ENCODE measurements around the gene ZNF574.
A peak's percentile ranks its signal among the peaks of the same experiment; 100 is the strongest.
"Not testable (repeated sequence)": the region's sequence is repeated elsewhere in the genome, so short reads cannot be mapped to it uniquely, and the experiment has no call there.

The ZNF574 gene

DNA sequence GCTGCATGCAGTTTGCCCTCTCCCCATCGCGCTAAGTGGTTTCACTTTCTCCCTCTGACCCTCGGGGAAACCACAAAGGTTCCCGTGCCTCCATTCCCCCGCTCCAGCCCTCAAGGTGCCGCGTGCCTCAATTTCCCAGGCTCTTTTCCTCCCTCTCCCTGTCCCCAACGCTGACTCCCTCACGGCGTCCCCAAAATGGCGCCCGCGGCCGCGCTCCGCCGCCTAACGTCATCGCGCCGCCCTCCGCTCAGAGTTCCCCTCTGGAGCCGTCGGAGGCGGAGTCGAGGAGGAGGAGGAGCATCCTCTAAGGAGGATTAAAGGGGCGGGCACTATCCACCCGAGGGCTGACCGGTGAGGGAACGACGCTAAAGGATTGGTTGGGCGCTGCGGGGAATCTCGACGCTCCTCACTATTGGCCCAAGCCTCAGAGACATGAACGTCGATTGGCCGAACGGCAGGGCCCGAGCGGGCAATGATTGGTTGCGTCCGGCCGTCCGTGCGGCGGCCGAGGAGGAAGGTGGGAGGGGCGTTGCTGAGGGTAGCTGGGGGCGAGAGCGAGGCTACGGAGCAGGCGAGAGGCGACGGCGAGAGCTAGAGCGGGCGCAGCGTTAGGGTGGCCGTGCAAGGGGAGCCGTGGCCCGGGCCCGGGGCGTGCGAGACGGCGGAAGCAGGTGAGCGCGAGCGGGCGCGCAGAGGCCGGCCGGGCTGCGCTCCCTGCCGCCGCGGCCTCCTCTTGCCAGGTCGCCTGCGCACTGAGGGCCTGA is at the start of gene ZNF574:
Gene ZNF574, plus strand, starts transcription at position 551 of the 764 bp plus-strand sequence. CDS start 2,441 bp downstream, outside the sequence.
- peak; percentile 93 for DNase-seq

DNA sequence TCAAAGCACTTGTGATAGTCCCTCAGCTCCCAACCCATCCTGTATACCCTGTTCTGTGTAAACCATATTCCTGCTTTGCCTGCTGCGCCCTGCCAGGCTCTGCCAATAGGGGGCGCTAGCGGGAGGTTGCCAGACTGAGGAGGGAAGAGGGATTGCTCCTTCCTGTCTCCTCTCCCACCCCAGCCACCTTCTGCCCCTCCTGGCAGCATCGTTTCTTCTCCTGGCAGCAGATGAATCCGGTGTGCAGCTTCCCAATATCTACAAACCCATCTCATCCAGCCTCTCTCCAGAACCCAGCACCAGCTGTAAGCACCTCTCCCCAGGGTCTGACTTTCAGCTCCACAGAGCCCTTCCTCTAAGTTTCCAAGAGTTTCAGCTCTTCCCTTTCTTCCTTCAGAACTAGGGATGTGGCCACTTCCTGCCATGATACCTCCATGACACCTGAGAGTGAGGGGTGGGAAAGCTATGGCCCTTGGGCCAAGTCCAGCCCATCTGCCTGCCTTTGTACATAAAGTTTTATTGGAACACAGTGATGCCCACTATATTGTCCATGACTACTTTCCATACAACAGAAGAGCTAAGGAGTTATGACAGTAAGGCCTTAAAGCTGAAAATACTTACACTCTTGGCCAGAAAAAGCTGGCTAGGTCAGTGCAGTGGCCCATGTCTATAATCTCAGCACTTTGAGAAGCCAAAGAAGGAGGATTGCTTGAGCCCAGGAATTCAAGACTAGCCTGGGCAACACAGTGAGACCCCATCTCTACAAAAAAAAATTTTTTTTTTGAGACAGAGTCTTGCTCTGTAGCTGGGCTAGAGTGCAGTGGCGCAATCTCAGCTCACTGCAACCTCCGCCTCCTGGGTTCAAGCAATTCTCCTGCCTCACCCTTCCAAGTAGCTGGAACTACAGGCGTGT is 47.4 kb upstream of the ZNF574 start:
- DNase-seq: no peak

- no peak for DNase-seq
These were observed 45.1 kb upstream of the ZNF574 start for GRCh38 chr19:42030645-42031440.

DNA sequence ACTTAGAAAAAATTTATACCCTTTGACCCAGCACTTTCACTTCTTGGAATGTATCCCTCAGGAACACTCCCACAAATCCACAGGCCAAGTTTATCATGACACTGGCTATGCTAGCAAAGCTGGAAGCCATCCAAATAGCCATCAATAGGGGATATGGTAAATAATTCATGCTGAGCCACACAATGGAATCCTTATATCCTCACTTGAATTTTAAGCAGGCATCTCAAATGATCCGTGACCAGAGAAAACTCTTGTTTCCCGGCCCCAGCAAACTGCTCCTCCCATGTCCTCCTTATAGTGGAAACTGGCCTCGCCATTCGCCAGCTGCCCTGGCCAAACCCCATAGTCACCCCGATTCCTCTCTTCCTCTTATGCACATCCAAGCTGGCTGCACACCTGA is 43.5 kb upstream of the ZNF574 start:
- DNase-seq: peak; percentile 83

- no peak for DNase-seq
These were observed 42.6 kb upstream of the ZNF574 start for GRCh38 chr19:42033413-42033812.

GRCh38 chr19:42034640-42035391 is 41.1 kb upstream of the ZNF574 start:
- DNase-seq: not testable (repeated sequence)

GRCh38 chr19:42037649-42038048 is 38.3 kb upstream of the ZNF574 start:
- DNase-seq: no peak

DNA sequence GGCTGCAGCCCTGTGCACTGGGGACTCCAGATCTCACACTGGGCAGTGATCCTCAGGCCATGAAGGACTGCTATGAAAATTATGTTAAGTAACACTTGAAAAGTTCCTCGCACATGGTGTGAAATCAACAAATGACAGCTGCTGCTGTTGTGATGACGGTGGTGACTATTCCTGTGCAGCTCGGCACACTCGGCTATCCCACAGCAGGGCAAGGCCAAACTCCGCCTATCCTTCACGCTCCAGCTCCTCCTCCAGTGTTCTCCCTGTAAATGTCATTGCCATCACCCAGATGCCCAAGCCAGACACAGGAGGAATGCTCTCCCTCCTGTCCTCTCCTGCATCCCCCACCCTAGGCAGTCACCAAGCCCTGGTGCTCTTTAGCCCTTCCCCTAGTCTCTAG is 37.3 kb upstream of the ZNF574 start:
- no peak for DNase-seq

DNA sequence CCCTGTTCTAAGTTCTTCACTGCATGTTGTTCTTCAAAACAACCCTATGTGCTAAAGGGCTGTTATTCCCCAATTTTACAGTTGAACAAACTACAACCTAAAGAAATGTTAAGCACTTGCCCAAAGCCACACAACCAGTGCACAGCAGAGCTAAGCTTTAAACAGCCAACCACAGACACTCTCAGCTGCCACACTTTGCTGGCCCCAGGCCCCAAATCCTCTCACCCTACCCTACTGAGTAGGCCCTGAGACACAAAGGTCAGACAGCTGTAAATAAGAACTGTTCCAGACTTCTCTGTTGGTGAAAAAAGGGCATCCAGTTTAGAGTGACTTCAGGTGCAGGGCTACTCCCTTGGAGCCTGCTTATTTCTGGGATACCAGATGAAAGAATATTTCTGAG is 35.9 kb upstream of the ZNF574 start:
- no peak for DNase-seq

GRCh38 chr19:42040491-42040890 is 35.5 kb upstream of the ZNF574 start:
- DNase-seq: not testable (repeated sequence)

DNA sequence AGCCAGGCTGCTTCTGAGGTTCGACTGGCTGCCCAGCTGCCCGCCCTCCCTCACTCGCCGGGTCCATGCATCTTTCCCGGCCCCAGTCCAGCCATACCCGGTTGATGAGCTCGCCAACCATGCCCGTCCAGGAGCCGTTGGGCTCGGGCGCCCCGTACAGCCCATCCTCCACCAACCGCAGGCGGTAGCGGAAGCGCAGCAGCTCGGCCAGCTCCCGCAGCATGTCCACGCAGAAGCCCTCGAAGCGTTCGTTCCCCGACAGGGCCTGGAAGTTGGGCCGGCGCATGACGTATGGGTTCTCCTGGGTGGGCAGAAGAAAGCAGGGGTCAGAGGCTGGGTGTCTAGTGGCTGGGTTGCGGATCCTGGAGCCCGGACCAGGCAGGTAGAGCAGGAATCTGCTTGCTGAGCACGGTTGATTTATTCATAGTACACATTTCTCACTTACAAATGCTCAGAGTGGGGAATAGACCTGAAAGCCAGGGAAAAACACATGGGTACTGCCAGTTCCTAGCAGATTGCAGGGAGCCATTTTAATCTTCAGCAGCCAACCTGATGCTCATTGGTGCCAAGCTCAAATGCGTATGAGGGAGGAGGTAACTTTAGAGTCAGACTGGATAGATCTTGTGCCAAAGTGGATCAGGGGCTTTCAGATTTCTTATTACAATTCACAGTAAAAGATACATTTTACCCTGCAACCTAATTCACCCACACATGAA is 33.4 kb upstream of the ZNF574 start:
- no peak for DNase-seq

DNA sequence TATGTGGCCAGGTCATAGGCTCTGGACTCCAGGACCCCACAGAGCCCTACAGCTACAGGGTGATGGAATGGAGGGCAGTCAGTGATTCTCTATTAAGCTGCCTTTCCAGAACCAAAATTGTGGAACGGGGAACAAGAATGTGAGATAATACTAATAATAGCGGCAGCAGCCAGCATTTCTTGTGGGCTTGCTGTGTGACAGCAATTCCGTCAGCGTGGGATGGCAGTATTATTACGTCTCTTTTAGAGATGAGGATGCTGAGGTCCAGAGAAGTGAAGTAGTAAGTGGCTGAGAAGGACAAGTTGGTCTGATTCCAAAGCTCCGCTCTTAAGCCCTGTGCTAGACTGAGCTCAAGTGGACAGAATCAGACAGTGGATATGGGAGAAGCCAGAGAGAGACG is 30.4 kb upstream of the ZNF574 start:
- DNase-seq: no peak

DNA sequence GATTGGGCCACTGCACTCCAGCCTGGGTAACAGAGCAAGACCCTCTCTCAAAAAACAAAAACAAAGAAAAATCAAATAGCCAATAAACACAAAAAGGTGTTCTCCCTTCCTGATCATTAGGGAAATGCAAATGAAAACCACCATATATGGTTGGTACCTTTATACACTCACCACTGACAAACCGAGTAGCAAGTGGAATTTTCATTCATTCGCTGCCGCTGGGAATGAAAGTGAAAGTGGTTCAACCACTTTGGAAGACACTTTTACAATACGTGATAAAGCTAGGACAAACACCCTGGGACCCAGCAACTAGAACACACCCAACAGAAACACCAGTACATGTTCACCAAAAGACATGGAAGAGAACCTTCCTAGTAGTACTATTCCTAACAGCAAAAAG is 27.0 kb upstream of the ZNF574 start:
- no peak for DNase-seq

GRCh38 chr19:42051166-42052115 is 24.5 kb upstream of the ZNF574 start:
- DNase-seq: no peak

- DNase-seq: no peak
These were observed 23.6 kb upstream of the ZNF574 start for GRCh38 chr19:42052241-42052863.

DNA sequence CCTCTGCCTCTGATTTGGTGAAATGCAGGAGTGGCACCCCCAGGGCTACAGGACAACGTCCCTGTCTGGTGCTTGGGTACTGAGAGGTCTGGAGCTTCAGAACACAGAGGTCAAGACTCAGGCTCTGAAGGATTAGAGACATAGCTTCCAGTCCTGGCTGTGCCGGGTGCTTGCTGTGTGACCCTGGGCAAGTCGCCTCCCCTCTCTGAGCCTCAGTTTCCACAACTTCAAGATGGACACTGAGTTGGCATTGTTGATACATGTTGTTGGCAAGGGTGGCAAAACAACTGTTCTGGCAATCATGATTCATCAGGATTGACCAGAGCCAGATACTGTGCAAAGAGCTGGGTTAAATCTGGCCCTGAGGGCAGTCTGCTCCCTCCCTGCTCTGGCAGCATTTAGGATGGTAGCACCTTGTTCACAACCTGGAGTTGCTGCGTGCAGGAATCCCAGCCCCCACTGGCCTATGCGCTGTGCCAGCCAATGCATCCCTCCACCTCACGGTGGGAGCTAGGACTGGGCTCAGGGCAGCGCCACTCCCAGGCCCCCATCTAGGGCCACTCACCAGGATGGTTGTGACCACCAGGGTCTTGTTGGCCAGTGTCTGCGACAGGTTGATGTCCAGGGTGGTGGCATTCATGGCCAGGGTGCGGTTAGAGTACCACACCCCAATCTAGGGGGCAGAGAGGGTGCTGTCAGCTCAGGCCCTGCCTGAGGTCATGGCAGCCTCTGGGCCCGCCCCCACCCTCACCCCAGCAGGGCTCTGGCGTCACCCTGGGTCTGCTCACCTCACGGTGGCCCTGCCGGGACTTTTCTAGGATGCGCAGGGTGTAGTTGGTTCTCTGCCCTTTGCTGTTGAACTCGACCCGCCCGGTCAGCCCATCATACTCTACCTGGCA is 22.7 kb upstream of the ZNF574 start:
- no peak for DNase-seq

GRCh38 chr19:42054205-42054604 is 21.8 kb upstream of the ZNF574 start:
- no peak for DNase-seq

DNA sequence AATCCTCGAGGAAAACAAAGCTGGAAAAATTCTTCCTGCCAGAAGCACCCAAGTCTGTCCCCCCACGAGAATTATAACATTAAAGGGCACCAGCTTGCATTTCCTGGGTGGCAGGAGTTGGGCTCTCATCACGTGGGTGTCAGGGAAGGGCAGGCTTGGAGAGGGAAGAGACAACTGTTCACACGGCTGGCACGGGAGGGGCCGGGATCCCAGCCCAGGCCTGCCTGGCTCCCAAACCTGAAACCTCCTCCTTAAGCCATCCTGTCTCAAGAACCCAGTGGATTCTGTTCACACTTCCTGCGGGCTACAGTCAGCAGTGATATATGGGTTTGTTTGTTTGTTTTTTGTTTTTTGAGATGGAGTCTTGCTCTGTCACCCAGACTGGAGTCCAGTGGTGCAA is 18.1 kb upstream of the ZNF574 start:
- no peak for DNase-seq

DNA sequence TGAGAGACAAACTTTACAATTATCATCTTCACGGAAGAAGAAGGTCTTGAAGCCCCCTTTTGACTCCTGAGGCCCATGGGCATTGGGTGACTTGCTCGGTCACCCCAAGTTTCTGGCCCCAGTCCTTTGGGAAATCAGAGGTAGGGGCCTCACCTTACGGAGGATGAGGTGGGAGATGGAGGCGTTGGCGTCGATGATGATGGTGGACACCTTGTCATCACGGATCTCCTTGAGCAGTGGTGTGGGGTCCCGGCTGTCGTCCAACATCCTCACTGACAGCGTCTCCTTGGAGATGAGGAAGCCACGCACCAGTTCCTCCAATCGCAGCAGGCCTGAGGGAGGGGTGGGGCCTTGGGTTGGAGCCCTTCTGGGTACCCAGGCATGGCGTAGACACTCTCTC is 16.8 kb upstream of the ZNF574 start:
- no peak for DNase-seq
